K562 (cell line): Measurements from ENCODE around the gene EDA. TPM values are rescaled to one million over a fixed set of nuclear protein-coding genes. Genes with fewer than 3 reads are reported as not detected.

ENCODE experiments used
- ATAC-seq: fragments of 200-7000 bp; cut with Tn5 transposase; 3 replicates; pipeline ENCODE4 v1.9.1; 2020; ENCODE audit warnings: moderate library complexity
- BruUV-seq: library from RNA; stranded (reverse); fragments of 400-500 nt; replicated peaks from 2 replicates; lab custom pipeline; 2021; lab: Mats Ljungman, UMichigan
- CTCF ChIA-PET: fragments of 300-600 bp; formaldehyde crosslinking; extraction: SDS; loops from one replicate; lab custom pipeline; 2021; ENCODE audit warnings: low intra/inter-chr PET ratio; lab: Yijun Ruan, JAX
- POLR2A ChIA-PET: fragments of 300-600, 350-650 bp; sonication (Branson Sonifier 250); formaldehyde crosslinking; extraction: SDS; loops from one replicate; lab custom pipeline; 2021; ENCODE audit warnings: antibody characterized with exemption, inconsistent platforms; lab: Yijun Ruan, JAX
- DNase-seq, 4 experiments: peaks; one replicate each; pipeline versions ENCODE4 v3.0.0 to v3.0.0-alpha.2; 2011 to 2018; ENCODE audit warnings: low spot score in 3 of 4, mixed read lengths in 3 of 4; ENCODE audit errors: extremely low read depth in 1 of 4
- FAIRE-seq: peaks from 2 replicates; lab custom pipeline; 2011; peaks lifted over from hg19 to GRCh38; lab: Jason Lieb, UNC
- H2AFZ ChIP-seq: 2 replicates; pipeline ENCODE4 v1.6.0; 2011; ENCODE audit warnings: low read depth, low read length, control low read depth, inconsistent platforms
- H3K27ac ChIP-seq: fragments of 200-600 bp; 3 replicates; pipeline ENCODE4 v1.8.0; 2011; ENCODE audit warnings: low read depth, mild to moderate bottlenecking, control low read depth, inconsistent platforms, low read length, moderate library complexity, mixed read lengths; ENCODE audit errors: extremely low read depth
- H3K27me3 ChIP-seq, 2 experiments: fragments of 300-600 bp in 1 of 2; 2 replicates in 1 of 2; 3 replicates in 1 of 2; pipeline versions ENCODE4 v1.6.0 to v1.8.0; 2011; ENCODE audit warnings: inconsistent platforms in 2 of 2, low read length in 2 of 2, mild to moderate bottlenecking in 1 of 2, mixed read lengths in 1 of 2, moderate library complexity in 1 of 2; ENCODE audit not compliant: control insufficient read depth in 2 of 2, insufficient read depth in 2 of 2
- H3K36me3 ChIP-seq: fragments of 300-600 bp; 3 replicates; pipeline ENCODE4 v1.8.0; 2011; ENCODE audit warnings: mild to moderate bottlenecking, low read length, inconsistent platforms; ENCODE audit not compliant: control insufficient read depth, insufficient read depth
- H3K4me1 ChIP-seq, 2 experiments: fragments of 200-600 bp in 1 of 2; replicated peaks in 1 of 2; 2 replicates in 1 of 2; 3 replicates in 1 of 2; pipeline versions ENCODE4 v1.5.1 to v1.8.0; 2011; ENCODE audit warnings: inconsistent platforms in 2 of 2, low read length in 2 of 2, mild to moderate bottlenecking in 1 of 2, mixed read lengths in 1 of 2, moderate library complexity in 1 of 2; ENCODE audit not compliant: control insufficient read depth in 2 of 2, insufficient read depth in 2 of 2
- H3K4me2 ChIP-seq: 2 replicates; pipeline ENCODE4 v1.6.1; 2011; ENCODE audit warnings: low read length, control low read depth, inconsistent platforms, mixed read lengths; ENCODE audit not compliant: insufficient read depth
- H3K4me3 ChIP-seq: fragments of 200-600 bp; sonication (generic), shearing (Covaris generic); 2 replicates; pipeline ENCODE4 v1.5.1; 2016; ENCODE audit warnings: control low read depth, inconsistent platforms
- H3K79me2 ChIP-seq: fragments of 200-600 bp; 3 replicates; pipeline ENCODE4 v1.8.0; 2011; ENCODE audit warnings: low read length, inconsistent platforms; ENCODE audit not compliant: control insufficient read depth, insufficient read depth
- H3K9ac ChIP-seq, 2 experiments: 2 replicates each; pipeline versions ENCODE4 v1.6.0 to v1.6.1; 2011; ENCODE audit warnings: low read depth in 2 of 2, low read length in 2 of 2, control low read depth in 1 of 2, inconsistent platforms in 1 of 2, mild to moderate bottlenecking in 1 of 2, mixed read lengths in 1 of 2; ENCODE audit not compliant: insufficient read depth in 1 of 2
- H3K9me1 ChIP-seq: one replicate; pipeline ENCODE4 v1.6.0; 2011; ENCODE audit warnings: inconsistent platforms, mild to moderate bottlenecking, low read length, moderate library complexity; ENCODE audit not compliant: control insufficient read depth, insufficient read depth
- H3K9me3 ChIP-seq: replicated peaks from 2 replicates; pipeline ENCODE4 v1.5.1; 2011; ENCODE audit warnings: low read depth, low read length, inconsistent platforms; ENCODE audit not compliant: control insufficient read depth, insufficient read depth
- H4K20me1 ChIP-seq: replicated peaks from 2 replicates; pipeline ENCODE4 v1.6.1; 2011; ENCODE audit warnings: low read length, inconsistent platforms, mixed read lengths; ENCODE audit not compliant: control insufficient read depth, insufficient read depth
- CBFA2T2 ChIP-seq: fragments of 450-650 bp; conservative IDR thresholded peaks from 2 replicates; pipeline ENCODE4 v1.6.1; 2017; ENCODE audit warnings: mild to moderate bottlenecking
- CBFB ChIP-seq: sonication (generic); formaldehyde crosslinking; IDR thresholded peaks from 2 replicates; pipeline ENCODE4 v1.4.0; 2020; ENCODE audit warnings: mild to moderate bottlenecking, missing genetic modification reagents
- CREM ChIP-seq: IDR thresholded peaks from 2 replicates; pipeline ENCODE4 v1.6.1; 2014; ENCODE audit warnings: antibody characterized with exemption, low read depth
- IFI16 ChIP-seq: fragments of 250-450 bp; sonication (Bioruptor Pico); IDR thresholded peaks from 2 replicates; pipeline ENCODE4 v2.1.2; 2022; ENCODE audit warnings: mild to moderate bottlenecking, inconsistent platforms
- KHSRP ChIP-seq: fragments of 450-650 bp; IDR thresholded peaks from 2 replicates; pipeline ENCODE4 v1.6.1; 2017
- NRF1 ChIP-seq, 2 experiments: fragments of 450-650 bp; IDR thresholded peaks in 1 of 2; conservative IDR thresholded peaks in 1 of 2; 2 replicates each; pipeline ENCODE4 v1.6.1; 2014; ENCODE audit warnings: mild to moderate bottlenecking in 2 of 2
- PRMT5 ChIP-seq: sonication (generic); formaldehyde crosslinking; IDR thresholded peaks from 2 replicates; pipeline ENCODE4 v1.5.0; 2020; ENCODE audit warnings: missing genetic modification reagents
- SNRNP70 ChIP-seq: fragments of 200-400 bp; formaldehyde crosslinking; optimal IDR thresholded peaks from 2 replicates; pipeline ENCODE3; 2017; ENCODE audit warnings: low read depth, low read length
- TAF9B ChIP-seq: fragments of 450-650 bp; IDR thresholded peaks from 2 replicates; pipeline ENCODE4 v1.6.1; 2018; ENCODE audit warnings: mild to moderate bottlenecking; ENCODE audit not compliant: partially characterized antibody
- ZBTB8A ChIP-seq: fragments of 450-650 bp; IDR thresholded peaks from 2 replicates; pipeline ENCODE4 v1.6.1; 2018; ENCODE audit warnings: mild to moderate bottlenecking, moderate library complexity; ENCODE audit not compliant: partially characterized antibody
- ZNF277 ChIP-seq: fragments of 250-450 bp; sonication (Bioruptor Pico); IDR thresholded peaks from 2 replicates; pipeline ENCODE4 v1.8.0; 2022; ENCODE audit warnings: inconsistent platforms, mild to moderate bottlenecking, moderate library complexity, borderline replicate concordance
- ZNF75A ChIP-seq: fragments of 450-650 bp; formaldehyde crosslinking; IDR thresholded peaks from 2 replicates; pipeline ENCODE4 v1.4.0; 2020; ENCODE audit warnings: mild to moderate bottlenecking
- WGBS: fragments of 100-300 bp; shearing (Covaris generic); methylation state at CpG from one replicate; pipeline ENCODE4 v1.1.6; 2016; ENCODE audit warnings: low coverage, mixed read lengths; ENCODE audit not compliant: insufficient coverage; ENCODE audit errors: missing lambda C conversion rate; 5-methylcytosine and 5-hydroxymethylcytosine counted together
- in situ Hi-C: fragments of 300-500 bp; cut with MboI; formaldehyde crosslinking; loops from 4 replicates; pipeline ENCODE4 v1.15.0; 2018; ENCODE audit warnings: inconsistent platforms, mixed read lengths
- intact Hi-C: fragments of 100-400 bp; cut with micrococcal nuclease; formaldehyde crosslinking; loops from 2 replicates; pipeline ENCODE4 v1.14.2; 2022
- polyA plus RNA-seq, 8 experiments: library from polyadenylated mRNA; depleted of rRNA in 4 of 8; stranded (reverse) in 5 of 8; unstranded in 3 of 8; fragments of >200 nt; fragmentation: Nextera tagmentation in 2 of 8; fragmentation: Illumina TruSeq in 1 of 8; extraction: Ambion mirVana in 2 of 8; extraction: Trizol in 1 of 8; gene quantifications; 2 replicates each; pipeline versions ENCODE4 v1.2.1 to v1.2.3, GENCODE V29; 2011 to 2014; ENCODE audit warnings: inconsistent platforms in 1 of 8, missing spikeins in 1 of 8
- total RNA-seq, 7 experiments: library from RNA; depleted of rRNA in 6 of 7; stranded (reverse); fragments of >200 nt in 6 of 7; fragmentation: Illumina TruSeq in 2 of 7; extraction: Trizol in 2 of 7; gene quantifications; 2 replicates each; pipeline versions ENCODE4 v1.2.1 to v1.2.3, GENCODE V29; 2011 to 2021; ENCODE audit warnings: low replicate concordance in 1 of 7
- TF ChIP-seq, protein P1 (sequence below), 2 experiments: IDR thresholded peaks; 2 replicates each; pipeline ENCODE4 v1.6.1; 2012; ENCODE audit warnings: improper control_type of control experiment in 2 of 2, low read depth in 2 of 2, low read length in 2 of 2, borderline replicate concordance in 1 of 2
- TF ChIP-seq, protein P2 (sequence below): sonication (generic); formaldehyde crosslinking; IDR thresholded peaks from 2 replicates; pipeline ENCODE4 v1.8.1; 2023; ENCODE audit warnings: mild to moderate bottlenecking, missing genetic modification reagents, moderate library complexity

The EDA gene
- total and polyA plus RNA-seq, 9 of the 15 experiments (the other 6 are each of a cell fraction or from before 2014, with no cell fraction given) = 0.03 to 0.40 (median 0.07) TPM

GRCh38 chrX:70049925-70050324 is 434.0 kb downstream of the EDA start, which contains the start of gene AWAT2:
Gene AWAT2 (minus strand): TSS chrX:70049938. CDS start chrX:70049932, 6 bp downstream.
- H3K4me1 ChIP-seq = no peaks in the 10 kb centered on the region
- no peak within 1 kb of the TSS for H3K9ac ChIP-seq
- BruUV-seq = no TSS peak
- intact Hi-C loops (no loop called here), in situ Hi-C loops (loop anchor here (25.0 kb wide), 1 partner anchor 513 kb away; no protein-coding TSS in a partner anchor)
- peaks cover 0 to 23% of the 10 kb centered on the region in 2 experiments; a peak in 3 of 5 replicates for H3K27me3 ChIP-seq
- H3K4me3 ChIP-seq = no peak within 1 kb of the TSS
- H3K27ac ChIP-seq = no peak within 1 kb of the TSS
- no peaks in the 10 kb centered on the region for H3K36me3 ChIP-seq
- no peak for TF ChIP-seq PRMT5 (CRISPR knock-in tag)
- TF ChIP-seq, protein P1, sequence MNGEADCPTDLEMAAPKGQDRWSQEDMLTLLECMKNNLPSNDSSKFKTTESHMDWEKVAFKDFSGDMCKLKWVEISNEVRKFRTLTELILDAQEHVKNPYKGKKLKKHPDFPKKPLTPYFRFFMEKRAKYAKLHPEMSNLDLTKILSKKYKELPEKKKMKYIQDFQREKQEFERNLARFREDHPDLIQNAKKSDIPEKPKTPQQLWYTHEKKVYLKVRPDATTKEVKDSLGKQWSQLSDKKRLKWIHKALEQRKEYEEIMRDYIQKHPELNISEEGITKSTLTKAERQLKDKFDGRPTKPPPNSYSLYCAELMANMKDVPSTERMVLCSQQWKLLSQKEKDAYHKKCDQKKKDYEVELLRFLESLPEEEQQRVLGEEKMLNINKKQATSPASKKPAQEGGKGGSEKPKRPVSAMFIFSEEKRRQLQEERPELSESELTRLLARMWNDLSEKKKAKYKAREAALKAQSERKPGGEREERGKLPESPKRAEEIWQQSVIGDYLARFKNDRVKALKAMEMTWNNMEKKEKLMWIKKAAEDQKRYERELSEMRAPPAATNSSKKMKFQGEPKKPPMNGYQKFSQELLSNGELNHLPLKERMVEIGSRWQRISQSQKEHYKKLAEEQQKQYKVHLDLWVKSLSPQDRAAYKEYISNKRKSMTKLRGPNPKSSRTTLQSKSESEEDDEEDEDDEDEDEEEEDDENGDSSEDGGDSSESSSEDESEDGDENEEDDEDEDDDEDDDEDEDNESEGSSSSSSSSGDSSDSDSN (IDR thresholded peaks at IDR 0.05; ENCODE audit: borderline replicate concordance in 1 of 2, low read depth in 2 of 2, low read length in 2 of 2) = no peak
- TF ChIP-seq ZNF277 (CRISPR knock-in tag) = no peak
- TF ChIP-seq, protein P2, sequence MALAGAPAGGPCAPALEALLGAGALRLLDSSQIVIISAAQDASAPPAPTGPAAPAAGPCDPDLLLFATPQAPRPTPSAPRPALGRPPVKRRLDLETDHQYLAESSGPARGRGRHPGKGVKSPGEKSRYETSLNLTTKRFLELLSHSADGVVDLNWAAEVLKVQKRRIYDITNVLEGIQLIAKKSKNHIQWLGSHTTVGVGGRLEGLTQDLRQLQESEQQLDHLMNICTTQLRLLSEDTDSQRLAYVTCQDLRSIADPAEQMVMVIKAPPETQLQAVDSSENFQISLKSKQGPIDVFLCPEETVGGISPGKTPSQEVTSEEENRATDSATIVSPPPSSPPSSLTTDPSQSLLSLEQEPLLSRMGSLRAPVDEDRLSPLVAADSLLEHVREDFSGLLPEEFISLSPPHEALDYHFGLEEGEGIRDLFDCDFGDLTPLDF (CRISPR knock-in tag) = no peak
- no peak for TF ChIP-seq ZBTB8A
- TF ChIP-seq KHSRP = no peak
- TF ChIP-seq IFI16 (CRISPR knock-in tag) = no peak
- no peak for TF ChIP-seq NRF1 (conservative IDR thresholded peaks at IDR 0.05 in 1 of 2, IDR thresholded peaks at IDR 0.05 in 1 of 2)
- TF ChIP-seq TAF9B = no peak
- TF ChIP-seq CBFA2T2 = no peak
- no peak for TF ChIP-seq ZNF75A (CRISPR knock-in tag)
- no peak for TF ChIP-seq CBFB (CRISPR knock-in tag)
- TF ChIP-seq SNRNP70 = no peak
- TF ChIP-seq CREM = no peak
- CTCF ChIA-PET = no interaction called here
- WGBS = 0% methylated on average over 3 of the region's 4 CpGs
- no peak for ATAC-seq
- FAIRE-seq = no peak
- H4K20me1 ChIP-seq = no peaks in the 10 kb centered on the region; the same call in 1 of the 2 replicates
- H2AFZ ChIP-seq = no peak within 1 kb of the TSS
- H3K79me2 ChIP-seq = no peaks in the 10 kb centered on the region
- H3K9me3 ChIP-seq = no peaks in the 10 kb centered on the region
- no peak within 1 kb of the TSS for H3K4me2 ChIP-seq
- POLR2A ChIA-PET = no interaction called here
- H3K9me1 ChIP-seq = no peaks in the 10 kb centered on the region
- DNase-seq = no peak
